ENCODE results near the gene OTOP2. TPM values are rescaled to one million over a fixed set of nuclear protein-coding genes. Genes with fewer than 3 reads are reported as not detected.

The OTOP2 gene
- total and polyA plus RNA-seq, 10 of the 15 experiments (the other 5 are each of a cell fraction or from before 2014, with no cell fraction given): not detected

DNA sequence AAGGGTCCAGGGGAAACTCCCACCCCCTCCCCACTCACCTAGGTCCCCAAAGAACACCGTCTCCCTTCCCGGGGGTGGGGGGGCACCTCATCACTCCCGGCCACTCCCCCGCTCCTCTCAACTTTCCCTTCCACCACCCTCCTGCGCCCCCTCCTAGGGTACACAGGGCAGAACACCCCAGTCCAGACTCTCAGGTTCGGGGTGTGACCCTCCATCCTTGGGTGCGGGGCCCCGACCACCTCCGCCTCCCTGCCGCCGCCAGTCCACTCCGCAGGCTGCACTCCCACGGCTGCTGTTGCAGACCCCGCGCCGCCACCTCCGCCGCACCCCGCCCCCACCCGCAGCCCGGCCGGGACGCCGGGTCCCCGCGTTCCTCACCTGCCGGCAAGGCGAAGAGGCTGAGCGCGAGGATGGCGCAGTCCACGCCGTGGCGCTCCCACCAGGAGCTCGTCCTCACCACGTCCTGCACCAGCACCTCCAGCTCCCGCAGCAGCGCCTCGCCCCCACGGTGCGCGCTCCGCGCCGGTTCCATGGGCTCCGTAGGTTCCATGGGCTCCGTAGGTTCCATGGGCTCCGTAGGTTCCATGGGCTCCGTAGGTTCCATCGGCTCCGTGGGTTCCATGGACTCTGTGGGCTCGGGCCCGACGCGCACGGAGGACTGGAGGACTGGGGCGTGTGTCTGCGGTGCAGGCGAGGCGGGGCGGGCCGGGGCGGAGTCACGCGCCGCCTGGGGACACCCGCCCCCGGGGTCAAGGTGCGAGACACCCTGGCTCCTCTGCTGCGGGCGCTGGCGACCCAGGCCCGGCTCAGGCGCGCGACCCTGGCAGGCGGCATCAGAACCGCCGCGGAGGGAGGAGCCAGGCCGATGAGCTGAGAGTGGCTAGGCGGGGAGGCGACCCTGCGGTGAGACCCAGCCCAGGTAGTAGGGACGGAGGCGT is 30.8 kb upstream of the OTOP2 start, which contains the start of gene FADS6:
TSS of gene FADS6 (minus strand) at position 660 of the 938 bp plus-strand sequence. CDS start at position 622, 38 bp downstream.
- no peaks in the 10 kb centered on the region for H3K36me3 ChIP-seq (ENCODE audit: control insufficient read depth in 2 of 2, insufficient read depth in 2 of 2, low read length in 1 of 2)
- H3K9me3 ChIP-seq (replicated peaks; ENCODE audit: control insufficient read depth, insufficient read depth, low read length): no peaks in the 10 kb centered on the region
- no peaks in the 10 kb centered on the region for H3K79me2 ChIP-seq (ENCODE audit: control insufficient read depth, insufficient read depth, low read length)
- no peak within 1 kb of the TSS for H2AFZ ChIP-seq (ENCODE audit: control insufficient read depth, low read depth, low read length)
- POLR2A ChIA-PET: no interaction called here
- SMC1A ChIA-PET (ENCODE audit: uncharacterized antibody, unreplicated experiment): no interaction called here
- no peak within 1 kb of the TSS for H3K4me2 ChIP-seq (ENCODE audit: control insufficient read depth, insufficient read depth)
- ATAC-seq: no peak
- no peaks in the 10 kb centered on the region for H3K4me1 ChIP-seq (ENCODE audit: control insufficient read depth, insufficient read depth, low read length)
- H3K27ac ChIP-seq (ENCODE audit: control insufficient read depth, insufficient read depth): no peak within 1 kb of the TSS
- H3K27me3 ChIP-seq (replicated peaks in 1 of 2; ENCODE audit: control insufficient read depth in 2 of 2, insufficient read depth in 2 of 2, low read length in 1 of 2): peaks cover 4 to 9% of the 10 kb centered on the region in 2 experiments
- CTCF ChIA-PET: interaction anchor here (1.5 kb wide), 1 partner anchor 67 kb away, joined by 3 read pairs; no protein-coding TSS in a partner anchor
- RAD21 ChIA-PET (ENCODE audit: unreplicated experiment): no interaction called here
- intact Hi-C loops (cut with micrococcal nuclease; ENCODE audit: unreplicated experiment): no loop called here
- WGBS (ENCODE audit: insufficient coverage, insufficient replicate concordance, low lambda C conversion rate, missing lambda C conversion rate): 28% methylated on average over 59 of the region's 86 CpGs
- no peaks in the 10 kb centered on the region for H4K20me1 ChIP-seq (ENCODE audit: control insufficient read depth, insufficient read depth)
- H3K4me3 ChIP-seq: no peak within 1 kb of the TSS
- no peak for FAIRE-seq
- no peak within 1 kb of the TSS for H3K9ac ChIP-seq (ENCODE audit: control insufficient read depth, insufficient read depth, low read length)
- no TSS peak for BruUV-seq (replicated peaks)
- no peak for DNase-seq (ENCODE audit: low read depth, low spot score)
- in situ Hi-C loops (cut with MboI): no loop called here
- TF ChIP-seq GATAD2B (conservative IDR thresholded peaks at IDR 0.05; ENCODE audit: low read depth) (no peak), WRNIP1 (IDR thresholded peaks at IDR 0.05; ENCODE audit: borderline replicate concordance, low read depth, low read length) (no peak), PAX8 (IDR thresholded peaks at IDR 0.05) (no peak), ESRRA (IDR thresholded peaks at IDR 0.05; ENCODE audit: low read length) (no peak), IRF4 (IDR thresholded peaks at IDR 0.05; ENCODE audit: low read depth, low read length) (no peak), ZZZ3 (IDR thresholded peaks at IDR 0.05; ENCODE audit: control insufficient read depth, insufficient read length, low read depth) (no peak), SMAD5 (IDR thresholded peaks at IDR 0.05; ENCODE audit: low read depth) (no peak), ZBED1 (IDR thresholded peaks at IDR 0.05; ENCODE audit: borderline replicate concordance) (no peak), MEF2A (IDR thresholded peaks at IDR 0.05; ENCODE audit: insufficient read depth, low read depth, low read length) (no peak), CEBPB (IDR thresholded peaks at IDR 0.05; ENCODE audit: borderline replicate concordance in 1 of 2, low read depth in 2 of 2, low read length in 2 of 2) (no peak), ZNF622 (IDR thresholded peaks at IDR 0.05) (no peak), EED (IDR thresholded peaks at IDR 0.05; ENCODE audit: low read depth) (no peak), TCF7 (IDR thresholded peaks at IDR 0.05; ENCODE audit: borderline replicate concordance) (no peak), GABPA (IDR thresholded peaks at IDR 0.05; ENCODE audit: low read depth) (no peak)
- TF ChIP-seq, protein P1, sequence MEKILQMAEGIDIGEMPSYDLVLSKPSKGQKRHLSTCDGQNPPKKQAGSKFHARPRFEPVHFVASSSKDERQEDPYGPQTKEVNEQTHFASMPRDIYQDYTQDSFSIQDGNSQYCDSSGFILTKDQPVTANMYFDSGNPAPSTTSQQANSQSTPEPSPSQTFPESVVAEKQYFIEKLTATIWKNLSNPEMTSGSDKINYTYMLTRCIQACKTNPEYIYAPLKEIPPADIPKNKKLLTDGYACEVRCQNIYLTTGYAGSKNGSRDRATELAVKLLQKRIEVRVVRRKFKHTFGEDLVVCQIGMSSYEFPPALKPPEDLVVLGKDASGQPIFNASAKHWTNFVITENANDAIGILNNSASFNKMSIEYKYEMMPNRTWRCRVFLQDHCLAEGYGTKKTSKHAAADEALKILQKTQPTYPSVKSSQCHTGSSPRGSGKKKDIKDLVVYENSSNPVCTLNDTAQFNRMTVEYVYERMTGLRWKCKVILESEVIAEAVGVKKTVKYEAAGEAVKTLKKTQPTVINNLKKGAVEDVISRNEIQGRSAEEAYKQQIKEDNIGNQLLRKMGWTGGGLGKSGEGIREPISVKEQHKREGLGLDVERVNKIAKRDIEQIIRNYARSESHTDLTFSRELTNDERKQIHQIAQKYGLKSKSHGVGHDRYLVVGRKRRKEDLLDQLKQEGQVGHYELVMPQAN (conservative IDR thresholded peaks at IDR 0.05): no peak
- TF ChIP-seq, protein P2, sequence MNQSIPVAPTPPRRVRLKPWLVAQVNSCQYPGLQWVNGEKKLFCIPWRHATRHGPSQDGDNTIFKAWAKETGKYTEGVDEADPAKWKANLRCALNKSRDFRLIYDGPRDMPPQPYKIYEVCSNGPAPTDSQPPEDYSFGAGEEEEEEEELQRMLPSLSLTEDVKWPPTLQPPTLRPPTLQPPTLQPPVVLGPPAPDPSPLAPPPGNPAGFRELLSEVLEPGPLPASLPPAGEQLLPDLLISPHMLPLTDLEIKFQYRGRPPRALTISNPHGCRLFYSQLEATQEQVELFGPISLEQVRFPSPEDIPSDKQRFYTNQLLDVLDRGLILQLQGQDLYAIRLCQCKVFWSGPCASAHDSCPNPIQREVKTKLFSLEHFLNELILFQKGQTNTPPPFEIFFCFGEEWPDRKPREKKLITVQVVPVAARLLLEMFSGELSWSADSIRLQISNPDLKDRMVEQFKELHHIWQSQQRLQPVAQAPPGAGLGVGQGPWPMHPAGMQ (IDR thresholded peaks at IDR 0.05; ENCODE audit: borderline replicate concordance): no peak
- TF ChIP-seq, protein P3, sequence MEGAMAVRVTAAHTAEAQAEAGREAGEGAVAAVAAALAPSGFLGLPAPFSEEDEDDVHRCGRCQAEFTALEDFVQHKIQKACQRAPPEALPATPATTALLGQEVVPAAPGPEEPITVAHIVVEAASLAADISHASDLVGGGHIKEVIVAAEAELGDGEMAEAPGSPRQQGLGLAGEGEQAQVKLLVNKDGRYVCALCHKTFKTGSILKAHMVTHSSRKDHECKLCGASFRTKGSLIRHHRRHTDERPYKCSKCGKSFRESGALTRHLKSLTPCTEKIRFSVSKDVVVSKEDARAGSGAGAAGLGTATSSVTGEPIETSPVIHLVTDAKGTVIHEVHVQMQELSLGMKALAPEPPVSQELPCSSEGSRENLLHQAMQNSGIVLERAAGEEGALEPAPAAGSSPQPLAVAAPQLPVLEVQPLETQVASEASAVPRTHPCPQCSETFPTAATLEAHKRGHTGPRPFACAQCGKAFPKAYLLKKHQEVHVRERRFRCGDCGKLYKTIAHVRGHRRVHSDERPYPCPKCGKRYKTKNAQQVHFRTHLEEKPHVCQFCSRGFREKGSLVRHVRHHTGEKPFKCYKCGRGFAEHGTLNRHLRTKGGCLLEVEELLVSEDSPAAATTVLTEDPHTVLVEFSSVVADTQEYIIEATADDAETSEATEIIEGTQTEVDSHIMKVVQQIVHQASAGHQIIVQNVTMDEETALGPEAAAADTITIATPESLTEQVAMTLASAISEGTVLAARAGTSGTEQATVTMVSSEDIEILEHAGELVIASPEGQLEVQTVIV (IDR thresholded peaks at IDR 0.05; ENCODE audit: borderline replicate concordance, partially characterized antibody): no peak
- TF ChIP-seq, protein P4, sequence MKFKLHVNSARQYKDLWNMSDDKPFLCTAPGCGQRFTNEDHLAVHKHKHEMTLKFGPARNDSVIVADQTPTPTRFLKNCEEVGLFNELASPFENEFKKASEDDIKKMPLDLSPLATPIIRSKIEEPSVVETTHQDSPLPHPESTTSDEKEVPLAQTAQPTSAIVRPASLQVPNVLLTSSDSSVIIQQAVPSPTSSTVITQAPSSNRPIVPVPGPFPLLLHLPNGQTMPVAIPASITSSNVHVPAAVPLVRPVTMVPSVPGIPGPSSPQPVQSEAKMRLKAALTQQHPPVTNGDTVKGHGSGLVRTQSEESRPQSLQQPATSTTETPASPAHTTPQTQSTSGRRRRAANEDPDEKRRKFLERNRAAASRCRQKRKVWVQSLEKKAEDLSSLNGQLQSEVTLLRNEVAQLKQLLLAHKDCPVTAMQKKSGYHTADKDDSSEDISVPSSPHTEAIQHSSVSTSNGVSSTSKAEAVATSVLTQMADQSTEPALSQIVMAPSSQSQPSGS (IDR thresholded peaks at IDR 0.05; ENCODE audit: low read length): no peak

Measured in GM12878 (cell line).